H1 (cell line): ENCODE data around the gene SORL1-AS1.

Experiments
- CTCF ChIA-PET: fragments of 300-600 bp; sonication (Branson Sonifier 250); formaldehyde crosslinking; loops from one replicate; lab custom pipeline; 2021; ENCODE audit not compliant: partially characterized antibody; lab: Charles Lee
- POLR2A ChIA-PET: fragments of 300-600 bp; sonication (Branson Sonifier 250); formaldehyde crosslinking; loops from one replicate; lab custom pipeline; 2021; ENCODE audit warnings: inconsistent platforms; ENCODE audit not compliant: partially characterized antibody; lab: Charles Lee
- DNase-seq, 2 experiments: peaks; one replicate each; pipeline versions ENCODE4 v3.0.0 to v3.0.0-alpha.2; 2010 to 2022; ENCODE audit warnings: low spot score in 2 of 2, low read depth in 1 of 2, mixed read lengths in 1 of 2
- FAIRE-seq: peaks from 2 replicates; lab custom pipeline; 2011; peaks lifted over from hg19 to GRCh38; lab: Jason Lieb, UNC
- H2AFZ ChIP-seq: 2 replicates; pipeline ENCODE4 v1.8.1; 2012; ENCODE audit warnings: low read length, inconsistent platforms
- H2AK5ac ChIP-seq: 2 replicates; pipeline ENCODE4 v1.6.1; 2013; ENCODE audit warnings: low read depth, low read length
- H2BK120ac ChIP-seq: replicated peaks from 2 replicates; pipeline ENCODE3; 2013; ENCODE audit warnings: low read depth, low read length, inconsistent platforms
- H2BK12ac ChIP-seq: 2 replicates; pipeline ENCODE4 v1.6.1; 2013; ENCODE audit warnings: low read depth, low read length
- H2BK15ac ChIP-seq: 2 replicates; pipeline ENCODE4 v1.6.1; 2013; ENCODE audit warnings: low read length
- H2BK20ac ChIP-seq: 2 replicates; pipeline ENCODE4 v1.6.1; 2013; ENCODE audit warnings: low read length
- H2BK5ac ChIP-seq: 2 replicates; pipeline ENCODE4 v1.6.1; 2013; ENCODE audit warnings: low read depth, low read length
- H3K14ac ChIP-seq: 2 replicates; pipeline ENCODE4 v1.6.1; 2013; ENCODE audit warnings: inconsistent platforms; ENCODE audit not compliant: insufficient read length
- H3K18ac ChIP-seq: 2 replicates; pipeline ENCODE4 v1.6.1; 2013; ENCODE audit warnings: low read length; ENCODE audit errors: extremely low read depth
- H3K23ac ChIP-seq: 2 replicates; pipeline ENCODE4 v1.6.1; 2013; ENCODE audit warnings: inconsistent platforms; ENCODE audit not compliant: insufficient read length
- H3K23me2 ChIP-seq: 2 replicates; pipeline ENCODE4 v1.6.1; 2013; ENCODE audit warnings: low read depth, low read length
- H3K27ac ChIP-seq: 2 replicates; pipeline ENCODE4 v1.6.1; 2011; ENCODE audit warnings: low read depth, low read length, inconsistent platforms
- H3K27me3 ChIP-seq, 4 experiments: replicated peaks in 1 of 4; 1 replicate in 1 of 4; 2 replicates in 3 of 4; pipeline versions ENCODE4 v1.6.1 to v1.8.1; 2011 to 2013; ENCODE audit warnings: low read length in 3 of 4, mild to moderate bottlenecking in 3 of 4, inconsistent platforms in 2 of 4, mixed read lengths in 2 of 4, moderate library complexity in 1 of 4; ENCODE audit not compliant: control insufficient read depth in 3 of 4, insufficient read depth in 3 of 4; ENCODE audit errors: extremely low read depth in 1 of 4
- H3K36me3 ChIP-seq, 4 experiments: 2 replicates each; pipeline versions ENCODE4 v1.6.1 to v1.8.1; 2011 to 2013; ENCODE audit warnings: mild to moderate bottlenecking in 4 of 4, low read length in 3 of 4, moderate library complexity in 2 of 4, control low read depth in 1 of 4, inconsistent platforms in 1 of 4; ENCODE audit not compliant: insufficient read depth in 4 of 4, control insufficient read depth in 2 of 4
- H3K4ac ChIP-seq: replicated peaks from 2 replicates; pipeline ENCODE3; 2013; ENCODE audit warnings: low read length, low read depth, mixed read lengths, inconsistent platforms; ENCODE audit not compliant: insufficient read length
- H3K4me1 ChIP-seq, 4 experiments: replicated peaks in 1 of 4; 1 replicate in 1 of 4; 2 replicates in 3 of 4; pipeline versions ENCODE4 v1.6.1 to v1.8.1; 2011 to 2013; ENCODE audit warnings: low read length in 3 of 4, inconsistent platforms in 2 of 4, mixed read lengths in 1 of 4; ENCODE audit not compliant: insufficient read depth in 4 of 4, control insufficient read depth in 3 of 4
- H3K4me2 ChIP-seq, 2 experiments: 2 replicates each; pipeline versions ENCODE4 v1.6.1 to v1.8.1; 2011 to 2013; ENCODE audit warnings: low read depth in 2 of 2, low read length in 2 of 2, control low read depth in 1 of 2, inconsistent platforms in 1 of 2, mild to moderate bottlenecking in 1 of 2; ENCODE audit not compliant: insufficient read depth in 1 of 2
- H3K4me3 ChIP-seq, 4 experiments: fragments of 200-600, 300-600 bp in 1 of 4; sonication (generic), shearing (Covaris generic), sonication (Bioruptor Twin) in 1 of 4; 2 replicates each; pipeline versions ENCODE4 v1.5.1 to v1.8.1; 2011 to 2016; ENCODE audit warnings: low read length in 4 of 4, low read depth in 3 of 4, control low read depth in 2 of 4, inconsistent platforms in 2 of 4, mild to moderate bottlenecking in 2 of 4, mixed read lengths in 1 of 4, moderate library complexity in 1 of 4; ENCODE audit not compliant: insufficient read depth in 2 of 4; ENCODE audit errors: extremely low read depth in 1 of 4
- H3K56ac ChIP-seq: replicated peaks from 2 replicates; pipeline ENCODE3; 2013; ENCODE audit warnings: low read depth, mild to moderate bottlenecking, mixed read lengths, low read length, inconsistent platforms; ENCODE audit not compliant: insufficient read length
- H3K79me1 ChIP-seq: 2 replicates; pipeline ENCODE4 v1.6.1; 2013; ENCODE audit warnings: low read depth, low read length, control low read depth
- H3K79me2 ChIP-seq, 2 experiments: 2 replicates each; pipeline versions ENCODE4 v1.6.1 to v1.8.1; 2012 to 2013; ENCODE audit warnings: low read length in 2 of 2, mild to moderate bottlenecking in 2 of 2, inconsistent platforms in 1 of 2; ENCODE audit not compliant: insufficient read depth in 2 of 2, control insufficient read depth in 1 of 2
- H3K9ac ChIP-seq, 4 experiments: replicated peaks in 1 of 4; 1 replicate in 1 of 4; 2 replicates in 3 of 4; pipeline versions ENCODE4 v1.6.1 to v1.8.1; 2011 to 2013; ENCODE audit warnings: low read depth in 3 of 4, low read length in 3 of 4, control low read depth in 2 of 4, mild to moderate bottlenecking in 2 of 4, moderate library complexity in 2 of 4, inconsistent platforms in 1 of 4; ENCODE audit errors: extremely low read depth in 1 of 4
- H3K9me3 ChIP-seq, 2 experiments: 2 replicates each; pipeline versions ENCODE4 v1.6.1 to v1.8.1; 2012 to 2013; ENCODE audit warnings: mild to moderate bottlenecking in 2 of 2, moderate library complexity in 2 of 2, control low read depth in 1 of 2, inconsistent platforms in 1 of 2, low read depth in 1 of 2, low read length in 1 of 2, mixed read lengths in 1 of 2; ENCODE audit not compliant: insufficient read depth in 2 of 2
- H4K20me1 ChIP-seq, 2 experiments: replicated peaks in 1 of 2; 2 replicates each; pipeline versions ENCODE3 to v1.8.1; 2011 to 2013; ENCODE audit warnings: inconsistent platforms in 2 of 2, low read length in 2 of 2, mild to moderate bottlenecking in 1 of 2; ENCODE audit not compliant: insufficient read depth in 2 of 2, control insufficient read depth in 1 of 2
- H4K5ac ChIP-seq: 2 replicates; pipeline ENCODE4 v1.6.1; 2013; ENCODE audit warnings: low read length, low read depth, mixed read lengths, inconsistent platforms; ENCODE audit not compliant: insufficient read length
- H4K8ac ChIP-seq: 2 replicates; pipeline ENCODE4 v1.8.0; 2013; ENCODE audit warnings: mild to moderate bottlenecking, moderate library complexity, low read length, inconsistent platforms; ENCODE audit not compliant: insufficient read depth; ENCODE audit errors: extremely low read depth
- H4K91ac ChIP-seq: replicated peaks from 2 replicates; pipeline ENCODE3; 2013; ENCODE audit warnings: low read length, mixed read lengths, inconsistent platforms; ENCODE audit not compliant: insufficient read length
- JUND ChIP-seq: IDR thresholded peaks from 2 replicates; pipeline ENCODE4 v1.6.1; 2011; ENCODE audit warnings: mild to moderate bottlenecking, improper control_type of control experiment, low read length
- SIN3A ChIP-seq, 2 experiments: IDR thresholded peaks in 1 of 2; conservative IDR thresholded peaks in 1 of 2; 2 replicates each; pipeline ENCODE4 v1.6.1; 2011 to 2012; ENCODE audit warnings: low read length in 2 of 2, improper control_type of control experiment in 1 of 2, low read depth in 1 of 2, mild to moderate bottlenecking in 1 of 2
- USF2 ChIP-seq: IDR thresholded peaks from 2 replicates; pipeline ENCODE4 v1.6.1; 2011; ENCODE audit warnings: low read length, improper control_type of control experiment
- WGBS, 2 experiments: shearing (Covaris generic) in 1 of 2; methylation state at CpG; one replicate each; pipeline versions ENCODE4 v1.1.6 to v1.1.7; 2013 to 2015; ENCODE audit warnings: low lambda C conversion rate in 2 of 2, mixed read lengths in 2 of 2, inconsistent platforms in 1 of 2, low coverage in 1 of 2, missing lambda C conversion rate in 1 of 2; ENCODE audit not compliant: insufficient replicate concordance in 2 of 2, insufficient coverage in 1 of 2, insufficient read length in 1 of 2; ENCODE audit errors: extremely low coverage in 1 of 2, missing lambda C conversion rate in 1 of 2; 5-methylcytosine and 5-hydroxymethylcytosine counted together

SORL1-AS1 gene

GRCh38 chr11:121393855-121394254 lies 58.9 kb downstream of the SORL1-AS1 start:
- CTCF ChIA-PET = interaction anchor here (0.7 to 2.9 kb wide), 4 partner anchors 14 to 141 kb away, joined by 3 to 13 read pairs (median 5); no protein-coding TSS in a partner anchor
- H3K4me2 ChIP-seq = no peak overlapping the region
- WGBS, 2 experiments = 96% methylated on average over 4 of the region's 4 CpGs; no CpG with 5 or more reads in 1 of the 2 experiments
- H2BK20ac ChIP-seq = peak overlapping the region; percentile 9; the same call in 1 of the 2 replicates
- H3K56ac ChIP-seq = no peak overlapping the region
- POLR2A ChIA-PET = interaction anchor here (1.4 to 1.5 kb wide), 2 partner anchors 10 to 13 kb away, joined by 3 to 4 read pairs; no protein-coding TSS in a partner anchor
- no peak overlapping the region for H2BK15ac ChIP-seq
- peaks cover 5 to 11% (median 9%) of the 10 kb centered on the region in 4 experiments; a peak in 6 of 7 replicates for H3K4me1 ChIP-seq
- no peak overlapping the region for H3K4ac ChIP-seq
- H4K5ac ChIP-seq = no peak overlapping the region
- no peak overlapping the region for H3K23ac ChIP-seq
- no peak overlapping the region for H4K91ac ChIP-seq
- no peak overlapping the region for H2BK5ac ChIP-seq
- no peaks in the 10 kb centered on the region for H4K20me1 ChIP-seq
- peak overlapping the region; percentile 20; the same call in 1 of the 2 replicates for H2BK12ac ChIP-seq
- no peaks in the 10 kb centered on the region; a peak in 1 of 4 replicates for H3K9me3 ChIP-seq
- H2AK5ac ChIP-seq = no peak overlapping the region
- H3K18ac ChIP-seq = no peak overlapping the region
- FAIRE-seq = no peak
- no peak overlapping the region for H3K14ac ChIP-seq
- no peaks in the 10 kb centered on the region for H3K79me1 ChIP-seq
- no peak overlapping the region for H3K27ac ChIP-seq
- H3K79me2 ChIP-seq = no peaks in the 10 kb centered on the region
- H3K4me3 ChIP-seq = no peak overlapping the region
- H3K9ac ChIP-seq = no peak overlapping the region
- TF ChIP-seq JUND (no peak), USF2 (no peak), SIN3A (conservative IDR thresholded peaks at IDR 0.05 in 1 of 2, IDR thresholded peaks at IDR 0.05 in 1 of 2; ENCODE audit: low read depth in 1 of 2, low read length in 2 of 2) (no peak)
- no peak overlapping the region for H4K8ac ChIP-seq
- H2BK120ac ChIP-seq = no peak overlapping the region
- peak overlapping the region; percentile 61; the same call in 1 of the 2 replicates for H2AFZ ChIP-seq
- no peak for DNase-seq
- H3K36me3 ChIP-seq = no peaks in the 10 kb centered on the region
- no peaks in the 10 kb centered on the region for H3K23me2 ChIP-seq
- no peaks in the 10 kb centered on the region for H3K27me3 ChIP-seq
